ENCODE data around the gene KLHL35. TPM values are rescaled to one million over a fixed set of nuclear protein-coding genes. Genes with fewer than 3 reads are reported as not detected.

KLHL35 gene
- polyA plus RNA-seq, 3 donors: 0.33 to 0.45 TPM; not detected in 1

DNA sequence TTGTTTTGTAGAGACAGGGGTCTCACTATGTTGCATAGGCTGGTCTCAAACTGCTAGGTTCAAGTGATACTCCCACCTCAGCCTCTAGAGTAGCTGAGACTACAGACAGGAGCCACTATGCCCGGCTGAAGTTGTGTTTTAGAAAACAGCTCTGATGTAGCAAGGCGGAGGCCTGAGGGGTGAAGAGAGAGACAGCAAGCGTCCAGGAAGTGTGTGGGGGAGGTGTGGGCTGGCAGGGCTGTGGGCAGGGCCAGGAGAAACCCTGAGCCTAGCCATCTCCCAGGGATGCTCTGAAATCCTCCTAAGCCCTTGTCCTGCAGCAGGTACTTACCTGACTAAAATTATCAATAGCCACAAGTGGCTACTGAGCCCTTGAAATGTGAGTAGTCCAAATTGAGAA lies 49.8 kb downstream of the KLHL35 start:
- Mint-ChIP-seq H3K4me1 (peaks cover 38% of the 10 kb centered on the region), H3K27me3 (ENCODE audit: low read depth in 3 of 3) (peaks cover 0 to 5% (median 2%) of the 10 kb centered on the region in 3 donors), H3K9me3 (no peaks in the 10 kb centered on the region), H3K36me3 (no peaks in the 10 kb centered on the region), H3K27ac (peak overlapping the region; percentile 9 to 91 (median 76)), H3K4me3 (peak overlapping the region in 1 of 2 donors; percentile 62)
- TF ChIP-seq, protein P1, sequence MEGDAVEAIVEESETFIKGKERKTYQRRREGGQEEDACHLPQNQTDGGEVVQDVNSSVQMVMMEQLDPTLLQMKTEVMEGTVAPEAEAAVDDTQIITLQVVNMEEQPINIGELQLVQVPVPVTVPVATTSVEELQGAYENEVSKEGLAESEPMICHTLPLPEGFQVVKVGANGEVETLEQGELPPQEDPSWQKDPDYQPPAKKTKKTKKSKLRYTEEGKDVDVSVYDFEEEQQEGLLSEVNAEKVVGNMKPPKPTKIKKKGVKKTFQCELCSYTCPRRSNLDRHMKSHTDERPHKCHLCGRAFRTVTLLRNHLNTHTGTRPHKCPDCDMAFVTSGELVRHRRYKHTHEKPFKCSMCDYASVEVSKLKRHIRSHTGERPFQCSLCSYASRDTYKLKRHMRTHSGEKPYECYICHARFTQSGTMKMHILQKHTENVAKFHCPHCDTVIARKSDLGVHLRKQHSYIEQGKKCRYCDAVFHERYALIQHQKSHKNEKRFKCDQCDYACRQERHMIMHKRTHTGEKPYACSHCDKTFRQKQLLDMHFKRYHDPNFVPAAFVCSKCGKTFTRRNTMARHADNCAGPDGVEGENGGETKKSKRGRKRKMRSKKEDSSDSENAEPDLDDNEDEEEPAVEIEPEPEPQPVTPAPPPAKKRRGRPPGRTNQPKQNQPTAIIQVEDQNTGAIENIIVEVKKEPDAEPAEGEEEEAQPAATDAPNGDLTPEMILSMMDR (IDR thresholded peaks at IDR 0.05): no peak
- H3K9ac ChIP-seq (ENCODE audit: insufficient read depth, low read length, poor library complexity, severe bottlenecking): no peak overlapping the region
- peak in 2 of 3 donors; percentile 18 to 28 for DNase-seq
- H3K27me3 ChIP-seq (ENCODE audit: control insufficient read depth in 2 of 2, insufficient read depth in 2 of 2, low read length in 2 of 2): no peaks in the 10 kb centered on the region
- H4K20me1 ChIP-seq (ENCODE audit: insufficient read depth, low read length): peaks cover under 1% of the 10 kb centered on the region
- H3K4me2 ChIP-seq (replicated peaks; ENCODE audit: extremely low read depth, low read length, poor library complexity, severe bottlenecking): peak overlapping the region; percentile 37
- H3K4me1 ChIP-seq (ENCODE audit: control insufficient read depth in 1 of 2, insufficient read depth in 2 of 2, low read length in 2 of 2): peaks cover 47 to 48% of the 10 kb centered on the region in 2 donors
- no peaks in the 10 kb centered on the region for H3K79me2 ChIP-seq (ENCODE audit: insufficient read depth, low read length)
- peak overlapping the region in 1 of 3 experiments; percentile 11 for H3K4me3 ChIP-seq (replicated peaks in 1 of 3; ENCODE audit: low read depth in 2 of 3, low read length in 3 of 3)
- H3K36me3 ChIP-seq (replicated peaks in 1 of 2; ENCODE audit: control insufficient read depth in 1 of 2, insufficient read depth in 2 of 2, low read length in 2 of 2): no peaks in the 10 kb centered on the region
- 0% methylated on average over 3 of the region's 3 CpGs for WGBS (ENCODE audit: insufficient coverage)
- peak overlapping the region; percentile 31 for H2AFZ ChIP-seq (ENCODE audit: insufficient read depth, low read depth, low read length, poor library complexity, severe bottlenecking)
- no peaks in the 10 kb centered on the region for H3K9me3 ChIP-seq (replicated peaks in 1 of 2; ENCODE audit: control insufficient read depth in 1 of 2, insufficient read depth in 1 of 2, low read length in 2 of 2)
- peak overlapping the region; percentile 11 to 42 for H3K27ac ChIP-seq (ENCODE audit: low read depth in 1 of 2, low read length in 2 of 2)
- intact Hi-C loops (cut with micrococcal nuclease): loop anchor here (5.0 kb wide), 2 partner anchors 36 to 41 kb away; no protein-coding TSS in a partner anchor

DNA sequence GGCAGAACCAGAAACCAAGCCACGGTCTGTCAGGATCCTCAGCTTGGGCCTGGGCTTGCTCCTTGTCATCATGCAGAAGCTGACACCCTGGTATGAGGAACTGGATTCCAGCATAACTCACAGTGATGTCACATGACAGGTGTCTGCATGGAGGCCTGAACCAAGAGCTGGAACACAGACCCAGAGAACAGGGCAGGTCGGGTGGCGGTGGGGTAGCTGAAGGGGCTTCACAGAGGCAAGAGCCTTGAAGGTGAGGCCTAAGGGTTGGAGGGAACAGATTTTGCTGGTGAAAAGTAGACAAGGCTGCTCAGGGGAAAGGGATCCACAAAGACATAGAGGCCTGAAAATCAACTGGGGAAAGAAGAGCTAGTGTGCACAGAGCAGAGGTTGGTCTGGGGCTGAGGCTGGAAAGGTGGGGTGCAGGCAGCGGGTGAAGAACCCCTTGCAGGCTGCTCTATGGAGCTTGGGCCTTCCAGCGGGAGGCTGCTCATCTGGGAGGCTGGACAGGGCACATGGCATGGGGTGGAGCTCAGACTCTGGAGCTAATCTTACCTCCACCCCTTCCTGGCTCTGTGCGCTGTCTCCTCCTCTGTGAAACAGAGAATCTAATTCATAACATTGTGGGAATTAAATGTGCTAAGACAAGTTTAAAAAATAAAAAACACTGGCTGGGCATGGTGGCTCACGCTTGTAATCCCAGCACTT lies 52.1 kb downstream of the KLHL35 start:
- 34% methylated on average over 4 of the region's 7 CpGs for WGBS (ENCODE audit: insufficient coverage)
- Histone ChIP-seq H3K27me3 (ENCODE audit: control insufficient read depth in 2 of 2, insufficient read depth in 2 of 2, low read length in 2 of 2) (no peaks in the 10 kb centered on the region), H3K79me2 (ENCODE audit: insufficient read depth, low read length) (no peaks in the 10 kb centered on the region), H3K9me3 (replicated peaks in 1 of 2; ENCODE audit: control insufficient read depth in 1 of 2, insufficient read depth in 1 of 2, low read length in 2 of 2) (no peaks in the 10 kb centered on the region), H3K9ac (ENCODE audit: insufficient read depth, low read length, poor library complexity, severe bottlenecking) (no peak overlapping the region), H3K4me2 (replicated peaks; ENCODE audit: extremely low read depth, low read length, poor library complexity, severe bottlenecking) (no peak overlapping the region), H3K4me3 (replicated peaks in 1 of 3; ENCODE audit: low read depth in 2 of 3, low read length in 3 of 3) (no peak overlapping the region), H3K27ac (ENCODE audit: low read depth in 1 of 2, low read length in 2 of 2) (peak overlapping the region; percentile 60 to 71), H3K36me3 (replicated peaks in 1 of 2; ENCODE audit: control insufficient read depth in 1 of 2, insufficient read depth in 2 of 2, low read length in 2 of 2) (no peaks in the 10 kb centered on the region), H2AFZ (ENCODE audit: insufficient read depth, low read depth, low read length, poor library complexity, severe bottlenecking) (peak overlapping the region; percentile 73), H3K4me1 (ENCODE audit: control insufficient read depth in 1 of 2, insufficient read depth in 2 of 2, low read length in 2 of 2) (peaks cover 54% of the 10 kb centered on the region in 2 donors), H4K20me1 (ENCODE audit: insufficient read depth, low read length) (no peaks in the 10 kb centered on the region)
- Mint-ChIP-seq H3K4me1 (peaks cover 45% of the 10 kb centered on the region), H3K27ac (peak overlapping the region; percentile 65 to 95 (median 93)), H3K4me3 (no peak overlapping the region), H3K27me3 (ENCODE audit: low read depth in 3 of 3) (peaks cover 0 to under 1% (median 0%) of the 10 kb centered on the region in 3 donors), H3K9me3 (no peaks in the 10 kb centered on the region), H3K36me3 (no peaks in the 10 kb centered on the region)
- TF ChIP-seq, protein P1 (IDR thresholded peaks at IDR 0.05): no peak
- peak; percentile 67 to 82 (median 75) for DNase-seq
- intact Hi-C loops (cut with micrococcal nuclease): loop anchor here (5.0 kb wide), 2 partner anchors 34 to 39 kb away; no protein-coding TSS in a partner anchor

Data from CD14-positive monocyte (primary cell).